DOHH2 (cell line): ENCODE measurements around the gene CBLB.

Experiments
- EZH2phosphoT487 ChIP-seq: fragments of 200-600 bp; sonication (generic); IDR thresholded peaks from 2 replicates; pipeline ENCODE4 v1.6.1; 2017; ENCODE audit warnings: borderline replicate concordance, mild to moderate bottlenecking, antibody characterized with exemption, low read length, moderate library complexity, mixed read lengths
- TF ChIP-seq, protein P1 (sequence below): fragments of 200-600 bp; sonication (generic); IDR thresholded peaks from one replicate; pipeline ENCODE4 v1.5.1; 2014; ENCODE audit warnings: antibody characterized with exemption, mild to moderate bottlenecking, low read depth, low read length; ENCODE audit not compliant: poor library complexity, severe bottlenecking

DNA sequence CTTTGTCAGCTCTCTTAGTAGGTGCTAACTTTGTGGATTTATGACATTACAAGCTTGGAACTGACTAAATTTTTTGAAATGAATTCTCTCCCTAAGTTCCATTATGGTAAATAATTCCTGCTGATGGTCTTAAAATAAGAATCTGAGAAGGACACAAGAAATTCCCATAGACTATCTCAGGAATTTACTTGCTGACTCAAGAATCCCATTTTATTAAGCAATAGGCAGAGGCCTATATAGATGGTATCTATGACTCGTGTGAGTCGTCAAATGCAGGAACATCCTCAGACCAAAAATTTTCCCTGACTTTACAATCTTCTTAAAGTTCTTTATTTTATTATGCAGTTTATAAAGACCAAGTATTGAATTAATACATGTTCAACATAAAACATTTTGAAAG lies 30.7 kb upstream of the CBLB start:
- TF ChIP-seq, protein P1, sequence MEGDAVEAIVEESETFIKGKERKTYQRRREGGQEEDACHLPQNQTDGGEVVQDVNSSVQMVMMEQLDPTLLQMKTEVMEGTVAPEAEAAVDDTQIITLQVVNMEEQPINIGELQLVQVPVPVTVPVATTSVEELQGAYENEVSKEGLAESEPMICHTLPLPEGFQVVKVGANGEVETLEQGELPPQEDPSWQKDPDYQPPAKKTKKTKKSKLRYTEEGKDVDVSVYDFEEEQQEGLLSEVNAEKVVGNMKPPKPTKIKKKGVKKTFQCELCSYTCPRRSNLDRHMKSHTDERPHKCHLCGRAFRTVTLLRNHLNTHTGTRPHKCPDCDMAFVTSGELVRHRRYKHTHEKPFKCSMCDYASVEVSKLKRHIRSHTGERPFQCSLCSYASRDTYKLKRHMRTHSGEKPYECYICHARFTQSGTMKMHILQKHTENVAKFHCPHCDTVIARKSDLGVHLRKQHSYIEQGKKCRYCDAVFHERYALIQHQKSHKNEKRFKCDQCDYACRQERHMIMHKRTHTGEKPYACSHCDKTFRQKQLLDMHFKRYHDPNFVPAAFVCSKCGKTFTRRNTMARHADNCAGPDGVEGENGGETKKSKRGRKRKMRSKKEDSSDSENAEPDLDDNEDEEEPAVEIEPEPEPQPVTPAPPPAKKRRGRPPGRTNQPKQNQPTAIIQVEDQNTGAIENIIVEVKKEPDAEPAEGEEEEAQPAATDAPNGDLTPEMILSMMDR = no peak
- TF ChIP-seq EZH2phosphoT487 = no peak
